ENCODE results near the gene RENBP. TPM values are rescaled to one million over a fixed set of nuclear protein-coding genes. Genes with fewer than 3 reads are reported as not detected.

RENBP gene
- total and polyA plus RNA-seq, 9 donors: 0.80 to 4.9 (median 2.5) TPM

DNA sequence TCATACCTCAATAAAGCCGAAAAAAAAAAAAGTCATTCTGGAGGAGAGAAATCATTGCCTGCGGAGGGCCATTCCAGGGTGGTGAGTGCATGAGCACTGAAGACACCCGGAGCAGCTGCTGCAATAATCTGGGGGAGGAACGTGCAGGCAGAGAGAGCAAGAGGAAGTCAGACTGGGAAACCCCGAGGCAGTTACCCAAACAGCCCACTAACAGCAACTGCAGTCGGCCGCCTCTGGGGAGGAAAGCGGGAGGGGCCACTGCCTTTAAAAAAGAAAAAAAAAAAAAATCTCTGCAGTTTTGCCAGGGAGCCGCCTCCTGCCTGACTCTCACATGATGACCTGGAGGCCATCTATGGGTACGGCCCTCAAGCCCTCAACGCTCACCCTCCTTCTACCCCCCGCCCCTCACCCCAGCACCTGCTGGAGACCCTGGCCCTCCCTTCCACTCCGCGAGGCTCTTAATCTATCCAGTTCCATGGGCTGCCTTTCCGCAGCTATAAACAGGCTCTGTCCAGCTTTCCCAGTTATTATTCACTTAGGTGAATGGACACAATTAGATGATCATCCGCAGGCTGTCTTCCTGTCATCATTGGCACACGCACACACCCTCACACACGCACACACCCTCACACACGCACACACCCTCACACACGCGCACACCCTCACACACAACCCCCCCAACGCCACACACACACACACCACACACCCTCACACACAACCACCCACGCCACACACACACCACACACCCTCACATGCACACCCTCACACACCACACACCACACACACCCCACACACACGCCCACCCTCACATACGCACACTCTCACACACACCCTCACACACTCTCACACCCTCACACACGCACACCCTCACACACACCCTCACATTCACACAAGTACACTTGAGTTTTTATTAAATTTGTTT, 43.4 kb downstream of the RENBP start:
- Histone ChIP-seq H3K36me3 (no peaks in the 10 kb centered on the region), H3K4me1 (ENCODE audit: insufficient read depth) (no peaks in the 10 kb centered on the region), H3K4me3 (no peak overlapping the region), H3K9me3 (peaks cover 0 to 3% of the 10 kb centered on the region in 2 donors), H3K27ac (no peak overlapping the region), H3K27me3 (no peaks in the 10 kb centered on the region)
- intact Hi-C loops (cut with DNase I): no loop called here
- DNase-seq: peak in 1 of 5 donors; percentile 37
- TF ChIP-seq, protein P1, sequence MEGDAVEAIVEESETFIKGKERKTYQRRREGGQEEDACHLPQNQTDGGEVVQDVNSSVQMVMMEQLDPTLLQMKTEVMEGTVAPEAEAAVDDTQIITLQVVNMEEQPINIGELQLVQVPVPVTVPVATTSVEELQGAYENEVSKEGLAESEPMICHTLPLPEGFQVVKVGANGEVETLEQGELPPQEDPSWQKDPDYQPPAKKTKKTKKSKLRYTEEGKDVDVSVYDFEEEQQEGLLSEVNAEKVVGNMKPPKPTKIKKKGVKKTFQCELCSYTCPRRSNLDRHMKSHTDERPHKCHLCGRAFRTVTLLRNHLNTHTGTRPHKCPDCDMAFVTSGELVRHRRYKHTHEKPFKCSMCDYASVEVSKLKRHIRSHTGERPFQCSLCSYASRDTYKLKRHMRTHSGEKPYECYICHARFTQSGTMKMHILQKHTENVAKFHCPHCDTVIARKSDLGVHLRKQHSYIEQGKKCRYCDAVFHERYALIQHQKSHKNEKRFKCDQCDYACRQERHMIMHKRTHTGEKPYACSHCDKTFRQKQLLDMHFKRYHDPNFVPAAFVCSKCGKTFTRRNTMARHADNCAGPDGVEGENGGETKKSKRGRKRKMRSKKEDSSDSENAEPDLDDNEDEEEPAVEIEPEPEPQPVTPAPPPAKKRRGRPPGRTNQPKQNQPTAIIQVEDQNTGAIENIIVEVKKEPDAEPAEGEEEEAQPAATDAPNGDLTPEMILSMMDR (IDR thresholded peaks at IDR 0.05): no peak
- TF ChIP-seq POLR2A (IDR thresholded peaks at IDR 0.05): no peak
- 41 to 50% (median 42%) methylated on average over 26 of the region's 26 CpGs for WGBS, 3 donors

DNA sequence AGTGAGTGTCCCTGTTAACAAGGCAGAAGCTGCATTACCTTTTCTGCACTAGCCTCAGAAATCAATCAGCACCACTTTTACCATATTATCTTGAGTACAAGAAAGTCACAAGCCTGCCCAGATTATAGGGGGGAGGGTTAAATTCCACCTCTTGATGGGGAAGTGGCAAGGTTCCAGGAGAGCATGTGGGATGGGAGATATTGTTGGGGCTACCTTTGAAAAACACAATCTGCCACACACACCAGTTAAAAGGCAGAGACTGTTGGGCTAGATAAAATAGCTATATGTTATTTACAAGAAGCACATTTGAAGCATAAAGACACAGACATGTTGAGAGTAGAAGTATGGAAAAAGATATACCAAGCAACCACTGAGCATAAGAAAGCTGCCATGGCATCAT, 46.5 kb downstream of the RENBP start:
- no peaks in the 10 kb centered on the region for H3K27me3 ChIP-seq
- no peak overlapping the region for H3K27ac ChIP-seq
- no peaks in the 10 kb centered on the region for H3K4me1 ChIP-seq (ENCODE audit: insufficient read depth)
- TF ChIP-seq, protein P1 (IDR thresholded peaks at IDR 0.05): no peak
- no peak for TF ChIP-seq POLR2A (IDR thresholded peaks at IDR 0.05)
- TF ChIP-seq EP300 (IDR thresholded peaks at IDR 0.05): no peak
- no peak overlapping the region for H3K4me3 ChIP-seq
- DNase-seq: no peak
- no peaks in the 10 kb centered on the region for H3K36me3 ChIP-seq
- peaks cover 0 to 3% of the 10 kb centered on the region in 2 donors for H3K9me3 ChIP-seq
- intact Hi-C loops (cut with DNase I): no loop called here

DNA sequence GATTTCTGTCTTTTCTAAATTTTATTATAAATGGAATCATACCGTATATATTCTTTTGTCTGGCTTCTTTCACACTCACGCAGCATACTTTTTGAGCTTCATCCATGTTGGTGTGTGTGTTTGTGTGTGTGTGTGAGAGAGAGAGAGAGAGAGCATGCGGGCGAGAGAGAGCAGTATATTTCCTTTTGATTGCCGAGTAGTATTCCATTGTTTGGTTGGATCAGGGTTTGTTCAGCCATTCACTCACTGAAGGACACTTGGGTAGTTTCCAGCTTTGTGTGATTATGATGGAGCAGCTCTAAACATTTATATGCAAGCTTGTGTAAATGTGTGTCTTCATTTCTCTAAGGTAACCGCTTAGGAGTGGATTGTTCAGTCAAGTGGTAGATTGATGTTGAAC, 55.3 kb downstream of the RENBP start:
- WGBS, 3 donors: 88 to 91% (median 88%) methylated on average over 6 of the region's 6 CpGs
- no peaks in the 10 kb centered on the region for H3K9me3 ChIP-seq
- H3K36me3 ChIP-seq: no peaks in the 10 kb centered on the region
- no peak for DNase-seq
- no peak overlapping the region for H3K4me3 ChIP-seq
- H3K4me1 ChIP-seq (ENCODE audit: insufficient read depth): no peaks in the 10 kb centered on the region
- TF ChIP-seq EP300 (IDR thresholded peaks at IDR 0.05) (no peak), POLR2A (IDR thresholded peaks at IDR 0.05) (no peak)
- TF ChIP-seq, protein P1 (IDR thresholded peaks at IDR 0.05): no peak
- intact Hi-C loops (cut with DNase I): no loop called here
- no peak overlapping the region for H3K27ac ChIP-seq
- H3K27me3 ChIP-seq: no peaks in the 10 kb centered on the region

DNA sequence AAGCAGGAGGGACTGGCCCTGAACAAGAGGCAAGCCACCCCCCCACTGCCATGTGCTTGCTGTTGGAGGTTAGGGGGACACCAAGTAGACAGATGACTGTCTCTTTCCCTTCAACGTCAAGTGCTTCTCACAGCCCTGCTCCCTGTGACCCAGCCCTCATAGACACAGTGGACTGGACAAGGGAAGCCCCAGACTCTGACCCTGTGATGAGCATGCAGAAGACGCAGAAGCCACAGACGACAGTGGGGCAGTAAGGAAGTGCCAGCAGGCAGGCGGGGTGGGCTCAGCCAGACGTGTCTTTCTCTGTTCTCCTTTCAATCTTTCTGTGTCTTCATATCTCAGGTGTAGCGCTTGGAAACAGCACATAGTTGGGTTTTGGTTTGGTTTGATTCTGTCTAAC, 56.1 kb downstream of the RENBP start:
- Histone ChIP-seq H3K4me1 (ENCODE audit: insufficient read depth) (no peaks in the 10 kb centered on the region), H3K27me3 (no peaks in the 10 kb centered on the region), H3K36me3 (no peaks in the 10 kb centered on the region), H3K9me3 (no peaks in the 10 kb centered on the region), H3K27ac (no peak overlapping the region), H3K4me3 (no peak overlapping the region)
- intact Hi-C loops (cut with DNase I): no loop called here
- 61 to 64% (median 63%) methylated on average over 6 of the region's 6 CpGs for WGBS, 3 donors
- DNase-seq: no peak
- TF ChIP-seq EP300 (IDR thresholded peaks at IDR 0.05) (no peak), POLR2A (IDR thresholded peaks at IDR 0.05) (no peak)
- TF ChIP-seq, protein P1 (IDR thresholded peaks at IDR 0.05): no peak
